Thyroid gland (tissue), 4 donors: Measurements from ENCODE around the gene SLCO2A1. TPM values are rescaled to one million over a fixed set of nuclear protein-coding genes. Genes with fewer than 3 reads are reported as not detected.
A peak's percentile ranks its signal among the peaks of the same experiment; 100 is the strongest.

Source experiments
- DNase-seq, 2 donors: peaks; one replicate each; pipeline ENCODE4 v3.0.0-alpha.2; 2019
- H3K27ac ChIP-seq, 3 donors: fragments of 200-600 bp; sonication (generic); 1 replicate in 2 of 3; 2 replicates in 1 of 3; pipeline ENCODE4 v1.5.1; 2016 to 2019; ENCODE audit warnings: mild to moderate bottlenecking in 1 of 3, moderate library complexity in 1 of 3
- H3K27me3 ChIP-seq: fragments of 200-600 bp; sonication (generic); one replicate; pipeline ENCODE4 v1.5.1; 2019
- H3K36me3 ChIP-seq, 2 donors: fragments of 200-600 bp; sonication (generic); one replicate each; pipeline ENCODE4 v1.5.1; 2016 to 2019
- H3K4me1 ChIP-seq, 2 donors: fragments of 200-600 bp; sonication (generic); one replicate each; pipeline ENCODE4 v1.5.1; 2017 to 2019
- H3K4me3 ChIP-seq, 3 donors: fragments of 200-600 bp; sonication (generic); replicated peaks in 1 of 3; 1 replicate in 2 of 3; 2 replicates in 1 of 3; pipeline ENCODE4 v1.5.1; 2016; ENCODE audit warnings: mild to moderate bottlenecking in 1 of 3
- H3K9me3 ChIP-seq: fragments of 200-600 bp; sonication (generic); one replicate; pipeline ENCODE4 v1.5.1; 2017
- CTCF ChIP-seq, 6 experiments: fragments of 200-600 bp in 3 of 6; fragments of 450-650 bp in 3 of 6; sonication (generic) in 3 of 6; IDR thresholded peaks; one replicate each; pipeline ENCODE4 v1.5.1; 2016 to 2019; ENCODE audit warnings: antibody characterized with exemption in 6 of 6, mild to moderate bottlenecking in 2 of 6, inconsistent platforms in 1 of 6, moderate library complexity in 1 of 6
- POLR2A ChIP-seq, 2 donors: fragments of 450-650 bp; IDR thresholded peaks; one replicate each; pipeline ENCODE4 v1.6.1; 2017; ENCODE audit warnings: antibody characterized with exemption in 2 of 2, mild to moderate bottlenecking in 2 of 2, moderate library complexity in 1 of 2
- WGBS, 2 donors: methylation state at CpG; one replicate each; pipeline ENCODE4 v1.1.5; 2017; 5-methylcytosine and 5-hydroxymethylcytosine counted together
- intact Hi-C: fragments of 100-400 bp; cut with DNase I; formaldehyde crosslinking; loops from one replicate; pipeline ENCODE4 v1.15.1; 2023
- total RNA-seq, 4 donors: library from RNA; depleted of rRNA; stranded (reverse); fragments of >200 nt; gene quantifications; one replicate each; pipeline ENCODE4 v1.2.3, GENCODE V29; 2016

The SLCO2A1 gene
- total RNA-seq, 4 donors from 2014 or later: 26.0 to 76.6 (median 41.0) TPM

GRCh38 chr3:133977568-133977967, 52.2 kb downstream of the SLCO2A1 start:
- H3K36me3 ChIP-seq: peaks cover 7% of the 10 kb centered on the region in 2 donors
- intact Hi-C loops: no loop called here
- no peak for DNase-seq
- H3K9me3 ChIP-seq: no peaks in the 10 kb centered on the region
- H3K27me3 ChIP-seq: no peaks in the 10 kb centered on the region
- H3K27ac ChIP-seq: no peak overlapping the region
- TF ChIP-seq CTCF (IDR thresholded peaks at IDR 0.05) (no peak), POLR2A (IDR thresholded peaks at IDR 0.05) (no peak)
- WGBS, 2 donors: 73 to 75% methylated on average over 4 of the region's 4 CpGs
- H3K4me3 ChIP-seq: no peak overlapping the region
- peaks cover 0 to 5% of the 10 kb centered on the region in 2 donors for H3K4me1 ChIP-seq

GRCh38 chr3:133973249-133973980, 56.3 kb downstream of the SLCO2A1 start:
- Histone ChIP-seq H3K27ac (no peak overlapping the region), H3K36me3 (peaks cover 7 to 9% of the 10 kb centered on the region in 2 donors), H3K4me3 (no peak overlapping the region), H3K9me3 (no peaks in the 10 kb centered on the region), H3K27me3 (no peaks in the 10 kb centered on the region), H3K4me1 (no peaks in the 10 kb centered on the region)
- TF ChIP-seq CTCF (IDR thresholded peaks at IDR 0.05) (no peak), POLR2A (IDR thresholded peaks at IDR 0.05) (no peak)
- WGBS, 2 donors: 88 to 94% methylated on average over 8 of the region's 8 CpGs
- intact Hi-C loops: no loop called here
- no peak for DNase-seq

- H3K4me3 ChIP-seq: no peak overlapping the region
- no peaks in the 10 kb centered on the region for H3K4me1 ChIP-seq
- no peak overlapping the region for H3K27ac ChIP-seq
- H3K9me3 ChIP-seq: no peaks in the 10 kb centered on the region
- intact Hi-C loops: no loop called here
- H3K36me3 ChIP-seq: peaks cover 7% of the 10 kb centered on the region in 2 donors
- DNase-seq: no peak
- no peaks in the 10 kb centered on the region for H3K27me3 ChIP-seq
- 96 to 98% methylated on average over 1 of the region's 1 CpG for WGBS, 2 donors
- no peak for TF ChIP-seq CTCF (IDR thresholded peaks at IDR 0.05)
- no peak for TF ChIP-seq POLR2A (IDR thresholded peaks at IDR 0.05)
Measured at GRCh38 chr3:133972156-133972555, 57.6 kb downstream of the SLCO2A1 start.

- DNase-seq: peak; percentile 34 to 42
Measured at GRCh38 chr3:133970916-133971315, 58.8 kb downstream of the SLCO2A1 start.

More at GRCh38 chr3:133970916-133971315, 58.8 kb downstream of the SLCO2A1 start:
- Histone ChIP-seq H3K27me3 (no peaks in the 10 kb centered on the region), H3K4me1 (no peaks in the 10 kb centered on the region), H3K4me3 (no peak overlapping the region), H3K36me3 (peaks cover 0 to 7% of the 10 kb centered on the region in 2 donors), H3K27ac (peak overlapping the region in 1 of 3 donors; percentile 1), H3K9me3 (no peaks in the 10 kb centered on the region)
- TF ChIP-seq CTCF (IDR thresholded peaks at IDR 0.05): no peak
- intact Hi-C loops: no loop called here
- 68 to 88% methylated on average over 4 to 6 of the region's 6 CpGs for WGBS, 2 donors
